Lower leg skin (tissue), 3 donors: ENCODE data around the gene TBC1D22A.

Experiments used
- CTCF ChIP-seq, 3 donors: fragments of 450-650 bp; IDR thresholded peaks; one replicate each; pipeline ENCODE4 v1.5.1; 2016; ENCODE audit warnings: antibody characterized with exemption in 3 of 3, mild to moderate bottlenecking in 3 of 3, moderate library complexity in 2 of 3
- POLR2A ChIP-seq, 2 donors: fragments of 450-650 bp; IDR thresholded peaks; one replicate each; pipeline ENCODE4 v1.6.1; 2016 to 2017; ENCODE audit warnings: antibody characterized with exemption in 2 of 2, mild to moderate bottlenecking in 1 of 2, moderate library complexity in 1 of 2

- TF ChIP-seq CTCF (IDR thresholded peaks at IDR 0.05) = no peak
- no peak for TF ChIP-seq POLR2A (IDR thresholded peaks at IDR 0.05)
Observed at GRCh38 chr22:47166033-47166404, 403.6 kb downstream of the TBC1D22A start.
